K562 (cell line): Measurements from ENCODE around the gene IRS2. TPM values are rescaled to one million over a fixed set of nuclear protein-coding genes. Genes with fewer than 3 reads are reported as not detected.

Experiments used
- ATAC-seq: fragments of 200-7000 bp; cut with Tn5 transposase; 3 replicates; pipeline ENCODE4 v1.9.1; 2020; ENCODE audit warnings: moderate library complexity
- BruUV-seq: library from RNA; stranded (reverse); fragments of 400-500 nt; replicated peaks from 2 replicates; lab custom pipeline; 2021; lab: Mats Ljungman, UMichigan
- CTCF ChIA-PET: fragments of 300-600 bp; formaldehyde crosslinking; extraction: SDS; loops from one replicate; lab custom pipeline; 2021; ENCODE audit warnings: low intra/inter-chr PET ratio; lab: Yijun Ruan, JAX
- POLR2A ChIA-PET: fragments of 300-600, 350-650 bp; sonication (Branson Sonifier 250); formaldehyde crosslinking; extraction: SDS; loops from one replicate; lab custom pipeline; 2021; ENCODE audit warnings: antibody characterized with exemption, inconsistent platforms; lab: Yijun Ruan, JAX
- DNase-seq, 4 experiments: peaks; one replicate each; pipeline versions ENCODE4 v3.0.0 to v3.0.0-alpha.2; 2011 to 2018; ENCODE audit warnings: low spot score in 3 of 4, mixed read lengths in 3 of 4; ENCODE audit errors: extremely low read depth in 1 of 4
- FAIRE-seq: peaks from 2 replicates; lab custom pipeline; 2011; peaks lifted over from hg19 to GRCh38; lab: Jason Lieb, UNC
- H2AFZ ChIP-seq: 2 replicates; pipeline ENCODE4 v1.6.0; 2011; ENCODE audit warnings: low read depth, low read length, control low read depth, inconsistent platforms
- H3K27ac ChIP-seq: fragments of 200-600 bp; 3 replicates; pipeline ENCODE4 v1.8.0; 2011; ENCODE audit warnings: low read depth, mild to moderate bottlenecking, control low read depth, inconsistent platforms, low read length, moderate library complexity, mixed read lengths; ENCODE audit errors: extremely low read depth
- H3K27me3 ChIP-seq, 2 experiments: fragments of 300-600 bp in 1 of 2; 2 replicates in 1 of 2; 3 replicates in 1 of 2; pipeline versions ENCODE4 v1.6.0 to v1.8.0; 2011; ENCODE audit warnings: inconsistent platforms in 2 of 2, low read length in 2 of 2, mild to moderate bottlenecking in 1 of 2, mixed read lengths in 1 of 2, moderate library complexity in 1 of 2; ENCODE audit not compliant: control insufficient read depth in 2 of 2, insufficient read depth in 2 of 2
- H3K36me3 ChIP-seq: fragments of 300-600 bp; 3 replicates; pipeline ENCODE4 v1.8.0; 2011; ENCODE audit warnings: mild to moderate bottlenecking, low read length, inconsistent platforms; ENCODE audit not compliant: control insufficient read depth, insufficient read depth
- H3K4me1 ChIP-seq, 2 experiments: fragments of 200-600 bp in 1 of 2; replicated peaks in 1 of 2; 2 replicates in 1 of 2; 3 replicates in 1 of 2; pipeline versions ENCODE4 v1.5.1 to v1.8.0; 2011; ENCODE audit warnings: inconsistent platforms in 2 of 2, low read length in 2 of 2, mild to moderate bottlenecking in 1 of 2, mixed read lengths in 1 of 2, moderate library complexity in 1 of 2; ENCODE audit not compliant: control insufficient read depth in 2 of 2, insufficient read depth in 2 of 2
- H3K4me2 ChIP-seq: 2 replicates; pipeline ENCODE4 v1.6.1; 2011; ENCODE audit warnings: low read length, control low read depth, inconsistent platforms, mixed read lengths; ENCODE audit not compliant: insufficient read depth
- H3K4me3 ChIP-seq: fragments of 200-600 bp; sonication (generic), shearing (Covaris generic); 2 replicates; pipeline ENCODE4 v1.5.1; 2016; ENCODE audit warnings: control low read depth, inconsistent platforms
- H3K79me2 ChIP-seq: fragments of 200-600 bp; 3 replicates; pipeline ENCODE4 v1.8.0; 2011; ENCODE audit warnings: low read length, inconsistent platforms; ENCODE audit not compliant: control insufficient read depth, insufficient read depth
- H3K9ac ChIP-seq, 2 experiments: 2 replicates each; pipeline versions ENCODE4 v1.6.0 to v1.6.1; 2011; ENCODE audit warnings: low read depth in 2 of 2, low read length in 2 of 2, control low read depth in 1 of 2, inconsistent platforms in 1 of 2, mild to moderate bottlenecking in 1 of 2, mixed read lengths in 1 of 2; ENCODE audit not compliant: insufficient read depth in 1 of 2
- H3K9me1 ChIP-seq: one replicate; pipeline ENCODE4 v1.6.0; 2011; ENCODE audit warnings: inconsistent platforms, mild to moderate bottlenecking, low read length, moderate library complexity; ENCODE audit not compliant: control insufficient read depth, insufficient read depth
- H3K9me3 ChIP-seq: replicated peaks from 2 replicates; pipeline ENCODE4 v1.5.1; 2011; ENCODE audit warnings: low read depth, low read length, inconsistent platforms; ENCODE audit not compliant: control insufficient read depth, insufficient read depth
- H4K20me1 ChIP-seq: replicated peaks from 2 replicates; pipeline ENCODE4 v1.6.1; 2011; ENCODE audit warnings: low read length, inconsistent platforms, mixed read lengths; ENCODE audit not compliant: control insufficient read depth, insufficient read depth
- GABPB2 ChIP-seq: fragments of 250-450 bp; sonication (Bioruptor Pico); conservative IDR thresholded peaks from 2 replicates; pipeline ENCODE4 v1.5.1; 2021; ENCODE audit warnings: mild to moderate bottlenecking
- HDAC1 ChIP-seq, 2 experiments: fragments of 450-650 bp; IDR thresholded peaks; 2 replicates each; pipeline ENCODE4 v1.6.1; 2016 to 2017; ENCODE audit warnings: inconsistent platforms in 1 of 2, mild to moderate bottlenecking in 1 of 2, moderate library complexity in 1 of 2
- KAT8 ChIP-seq: fragments of 450-650 bp; IDR thresholded peaks from 2 replicates; pipeline ENCODE4 v1.6.1; 2016; ENCODE audit warnings: low read depth, mild to moderate bottlenecking
- POLR2G ChIP-seq: fragments of 200-400 bp; formaldehyde crosslinking; IDR thresholded peaks from 2 replicates; pipeline ENCODE4 v1.6.1; 2017; ENCODE audit warnings: low read depth, mild to moderate bottlenecking, antibody characterized with exemption, low read length, moderate library complexity
- SREBF1 ChIP-seq: fragments of 150-350 bp; IDR thresholded peaks from 2 replicates; pipeline ENCODE4 v1.6.1; 2014; ENCODE audit warnings: antibody characterized with exemption, low read depth, low read length, borderline replicate concordance
- SRSF7 ChIP-seq: fragments of 200-400 bp; formaldehyde crosslinking; optimal IDR thresholded peaks from 2 replicates; pipeline ENCODE3; 2017; ENCODE audit warnings: mild to moderate bottlenecking, low read depth, low read length
- ZBTB17 ChIP-seq: fragments of 450-650 bp; formaldehyde crosslinking; IDR thresholded peaks from 2 replicates; pipeline ENCODE4 v1.4.0; 2020; ENCODE audit warnings: mild to moderate bottlenecking
- ZNF174 ChIP-seq: fragments of 250-450 bp; sonication (Bioruptor Pico); IDR thresholded peaks from 2 replicates; pipeline ENCODE4 v1.4.0; 2020; ENCODE audit warnings: mild to moderate bottlenecking
- ZNF561 ChIP-seq: fragments of 450-650 bp; formaldehyde crosslinking; conservative IDR thresholded peaks from 2 replicates; pipeline ENCODE4 v1.4.0; 2020; ENCODE audit warnings: mild to moderate bottlenecking, moderate library complexity
- ZNF592 ChIP-seq: fragments of 450-650 bp; IDR thresholded peaks from 2 replicates; pipeline ENCODE4 v1.6.1; 2017; ENCODE audit warnings: antibody characterized with exemption, mild to moderate bottlenecking
- WGBS: fragments of 100-300 bp; shearing (Covaris generic); methylation state at CpG from one replicate; pipeline ENCODE4 v1.1.6; 2016; ENCODE audit warnings: low coverage, mixed read lengths; ENCODE audit not compliant: insufficient coverage; ENCODE audit errors: missing lambda C conversion rate; 5-methylcytosine and 5-hydroxymethylcytosine counted together
- in situ Hi-C: fragments of 300-500 bp; cut with MboI; formaldehyde crosslinking; loops from 4 replicates; pipeline ENCODE4 v1.15.0; 2018; ENCODE audit warnings: inconsistent platforms, mixed read lengths
- intact Hi-C: fragments of 100-400 bp; cut with micrococcal nuclease; formaldehyde crosslinking; loops from 2 replicates; pipeline ENCODE4 v1.14.2; 2022
- polyA plus RNA-seq, 8 experiments: library from polyadenylated mRNA; depleted of rRNA in 4 of 8; stranded (reverse) in 5 of 8; unstranded in 3 of 8; fragments of >200 nt; fragmentation: Nextera tagmentation in 2 of 8; fragmentation: Illumina TruSeq in 1 of 8; extraction: Ambion mirVana in 2 of 8; extraction: Trizol in 1 of 8; gene quantifications; 2 replicates each; pipeline versions ENCODE4 v1.2.1 to v1.2.3, GENCODE V29; 2011 to 2014; ENCODE audit warnings: inconsistent platforms in 1 of 8, missing spikeins in 1 of 8
- total RNA-seq, 7 experiments: library from RNA; depleted of rRNA in 6 of 7; stranded (reverse); fragments of >200 nt in 6 of 7; fragmentation: Illumina TruSeq in 2 of 7; extraction: Trizol in 2 of 7; gene quantifications; 2 replicates each; pipeline versions ENCODE4 v1.2.1 to v1.2.3, GENCODE V29; 2011 to 2021; ENCODE audit warnings: low replicate concordance in 1 of 7
- TF ChIP-seq, protein P1 (sequence below): sonication (generic); formaldehyde crosslinking; IDR thresholded peaks from 2 replicates; pipeline ENCODE4 v1.8.1; 2022; ENCODE audit warnings: missing genetic modification reagents
- TF ChIP-seq, protein P2 (sequence below): fragments of 250-450 bp; sonication (Bioruptor Pico); IDR thresholded peaks from 2 replicates; pipeline ENCODE4 v1.4.0; 2020; ENCODE audit warnings: mild to moderate bottlenecking

Gene IRS2
- total and polyA plus RNA-seq, 9 of the 15 experiments (the other 6 are each of a cell fraction or from before 2014, with no cell fraction given), result 0.36 to 4.6 (median 0.63) TPM

GRCh38 chr13:109734002-109734785 lies 52.2 kb downstream of the IRS2 start:
- H3K36me3 ChIP-seq, result no peaks in the 10 kb centered on the region
- ATAC-seq, result no peak
- no peaks in the 10 kb centered on the region for H3K9me1 ChIP-seq
- no peak overlapping the region for H3K4me2 ChIP-seq
- intact Hi-C loops, result no loop called here
- 61% methylated on average over 7 of the region's 21 CpGs for WGBS
- H4K20me1 ChIP-seq, result no peaks in the 10 kb centered on the region
- TF ChIP-seq, protein P1, sequence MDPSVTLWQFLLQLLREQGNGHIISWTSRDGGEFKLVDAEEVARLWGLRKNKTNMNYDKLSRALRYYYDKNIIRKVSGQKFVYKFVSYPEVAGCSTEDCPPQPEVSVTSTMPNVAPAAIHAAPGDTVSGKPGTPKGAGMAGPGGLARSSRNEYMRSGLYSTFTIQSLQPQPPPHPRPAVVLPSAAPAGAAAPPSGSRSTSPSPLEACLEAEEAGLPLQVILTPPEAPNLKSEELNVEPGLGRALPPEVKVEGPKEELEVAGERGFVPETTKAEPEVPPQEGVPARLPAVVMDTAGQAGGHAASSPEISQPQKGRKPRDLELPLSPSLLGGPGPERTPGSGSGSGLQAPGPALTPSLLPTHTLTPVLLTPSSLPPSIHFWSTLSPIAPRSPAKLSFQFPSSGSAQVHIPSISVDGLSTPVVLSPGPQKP (CRISPR knock-in tag), result no peak
- TF ChIP-seq SREBF1 (no peak), ZNF174 (CRISPR knock-in tag) (no peak), ZNF561 (CRISPR knock-in tag) (no peak), GABPB2 (no peak), POLR2G (no peak), HDAC1 (IDR thresholded peaks at IDR 0.05) (no peak), KAT8 (no peak), ZBTB17 (CRISPR knock-in tag) (no peak), ZNF592 (no peak), SRSF7 (no peak)
- TF ChIP-seq, protein P2, sequence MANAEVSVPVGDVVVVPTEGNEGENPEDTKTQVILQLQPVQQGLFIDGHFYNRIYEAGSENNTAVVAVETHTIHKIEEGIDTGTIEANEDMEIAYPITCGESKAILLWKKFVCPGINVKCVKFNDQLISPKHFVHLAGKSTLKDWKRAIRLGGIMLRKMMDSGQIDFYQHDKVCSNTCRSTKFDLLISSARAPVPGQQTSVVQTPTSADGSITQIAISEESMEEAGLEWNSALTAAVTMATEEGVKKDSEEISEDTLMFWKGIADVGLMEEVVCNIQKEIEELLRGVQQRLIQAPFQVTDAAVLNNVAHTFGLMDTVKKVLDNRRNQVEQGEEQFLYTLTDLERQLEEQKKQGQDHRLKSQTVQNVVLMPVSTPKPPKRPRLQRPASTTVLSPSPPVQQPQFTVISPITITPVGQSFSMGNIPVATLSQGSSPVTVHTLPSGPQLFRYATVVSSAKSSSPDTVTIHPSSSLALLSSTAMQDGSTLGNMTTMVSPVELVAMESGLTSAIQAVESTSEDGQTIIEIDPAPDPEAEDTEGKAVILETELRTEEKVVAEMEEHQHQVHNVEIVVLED (CRISPR knock-in tag), result no peak
- TF ChIP-seq, all 486 proteins: peak for 0
- H3K27ac ChIP-seq, result no peak overlapping the region
- POLR2A ChIA-PET, result interaction anchor here (0.7 kb wide), 1 partner anchor 14 kb away, joined by 3 read pairs; no protein-coding TSS in a partner anchor
- FAIRE-seq (no peak), DNase-seq (no peak)
- no peak overlapping the region for H2AFZ ChIP-seq
- peaks cover 0 to 5% of the 10 kb centered on the region in 2 experiments; a peak in 4 of 5 replicates for H3K4me1 ChIP-seq
- peaks cover 0 to 10% of the 10 kb centered on the region in 2 experiments; a peak in 2 of 5 replicates for H3K27me3 ChIP-seq
- CTCF ChIA-PET, result no interaction called here
- in situ Hi-C loops, result no loop called here
- H3K9me3 ChIP-seq, result no peaks in the 10 kb centered on the region
- no peak overlapping the region for H3K9ac ChIP-seq
- no TSS peak for BruUV-seq
- no peaks in the 10 kb centered on the region for H3K79me2 ChIP-seq
- H3K4me3 ChIP-seq, result no peak overlapping the region
